Posterior cingulate gyrus (tissue), 11 donors: ENCODE measurements around the gene MACROD2.

Source experiments
- DNase-seq, 10 donors: peaks; one replicate each; pipeline versions ENCODE4 v3.0.0 to v3.0.0-alpha.2; 2020 to 2021; ENCODE audit warnings: mixed read lengths in 3 of 10
- intact Hi-C: fragments of 100-400 bp; cut with DNase I; formaldehyde crosslinking; loops from one replicate; pipeline ENCODE4 v1.15.1; 2023

The MACROD2 gene

DNA sequence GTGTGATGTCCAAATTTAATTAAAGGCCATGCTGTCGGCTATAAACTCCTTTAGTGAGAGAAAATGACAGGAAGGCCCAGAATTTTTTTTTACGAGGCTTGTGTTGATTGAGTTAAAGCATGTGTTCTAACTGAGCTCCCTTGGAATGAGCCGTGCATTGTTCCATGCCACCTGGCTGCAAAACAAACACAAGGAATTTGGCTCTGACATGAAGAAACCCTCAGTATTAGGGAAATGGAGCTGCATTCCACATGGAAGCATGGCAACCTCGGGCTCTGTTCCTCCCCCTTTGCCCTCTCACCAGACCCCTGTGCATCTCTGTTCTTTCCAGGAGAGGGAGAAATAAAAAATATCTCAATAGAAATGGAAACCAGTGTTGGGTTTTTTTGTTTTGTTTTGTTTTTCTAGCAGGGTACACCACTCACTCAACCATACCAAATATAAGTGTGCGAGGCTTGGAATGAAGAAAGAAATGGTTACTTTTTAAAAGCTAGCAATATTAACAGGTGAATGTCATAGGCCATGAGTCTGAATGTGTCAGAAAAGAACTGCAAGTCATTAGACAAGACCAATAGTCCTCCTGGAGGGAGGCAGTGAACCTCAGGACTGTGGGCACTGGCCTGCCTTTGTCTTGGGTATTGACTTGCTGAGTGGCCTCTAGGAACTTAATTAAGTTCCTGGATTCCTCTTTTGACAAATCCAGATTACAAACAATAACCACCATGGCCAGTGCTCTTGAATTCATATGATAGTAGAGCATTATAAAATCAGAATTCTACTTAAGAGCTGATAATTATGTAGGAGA lies 1642.8 kb downstream of the MACROD2 start:
- intact Hi-C loops = no loop called here
- DNase-seq = no peak

DNA sequence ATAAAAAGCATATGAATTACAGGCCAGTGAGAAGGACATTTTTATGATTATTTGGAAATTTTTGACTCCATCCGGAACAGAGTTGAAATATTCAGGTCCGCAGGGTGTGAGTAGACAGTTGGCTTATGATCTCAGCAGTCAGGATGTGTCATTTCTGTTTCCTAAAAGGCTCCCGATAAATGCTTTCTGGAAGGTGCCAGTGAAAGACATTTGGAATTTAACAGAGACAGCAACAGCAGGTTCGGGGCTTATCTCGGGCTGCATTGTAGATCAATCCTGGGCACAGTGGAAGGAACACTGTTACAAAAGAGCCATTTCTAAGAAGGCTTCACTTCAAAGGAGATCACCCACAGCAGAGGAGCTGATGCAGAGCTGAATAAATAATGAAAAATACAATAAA lies 1643.5 kb downstream of the MACROD2 start:
- intact Hi-C loops = no loop called here
- DNase-seq = no peak

DNA sequence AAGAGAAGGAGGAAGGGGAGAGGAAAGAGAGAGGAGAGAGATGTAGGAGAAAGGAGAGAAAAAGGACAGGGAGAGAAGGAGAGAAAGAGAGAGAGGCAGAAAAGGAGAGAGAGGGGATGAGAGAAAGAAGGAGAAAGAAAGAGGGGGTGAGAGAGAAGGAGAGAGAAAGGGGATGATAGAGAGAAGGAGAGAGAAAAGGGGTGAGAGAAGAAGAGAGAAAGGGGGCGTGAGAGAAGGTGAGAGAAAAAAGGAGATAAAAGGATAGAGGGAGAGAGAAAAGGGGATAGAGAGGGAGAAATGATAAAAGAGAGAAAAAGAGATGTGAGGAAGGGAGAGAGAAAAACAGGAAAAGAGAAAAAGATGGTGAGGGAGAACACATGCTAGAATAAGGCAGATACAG lies 1644.5 kb downstream of the MACROD2 start:
- DNase-seq = no peak
- intact Hi-C loops = no loop called here

DNA sequence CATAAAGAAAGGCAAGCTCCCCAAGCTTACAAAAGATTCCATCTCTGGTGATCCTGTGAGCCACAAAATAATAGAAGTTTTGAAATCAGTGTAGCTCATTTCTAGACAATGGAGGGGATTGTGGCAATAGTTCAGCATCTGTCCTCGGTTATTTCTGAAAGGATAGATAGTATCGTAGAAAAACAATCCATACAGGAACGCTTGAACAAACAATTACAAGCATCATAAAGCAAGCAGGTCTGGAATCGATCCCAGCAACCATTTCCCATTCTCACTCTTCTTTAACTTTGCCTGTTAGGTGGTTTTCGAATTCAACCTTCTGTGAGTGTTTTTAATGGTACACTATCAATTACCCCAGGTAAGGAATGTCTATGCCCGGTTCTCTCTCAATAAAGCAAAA lies 1646.8 kb downstream of the MACROD2 start:
- intact Hi-C loops = no loop called here
- no peak for DNase-seq

DNA sequence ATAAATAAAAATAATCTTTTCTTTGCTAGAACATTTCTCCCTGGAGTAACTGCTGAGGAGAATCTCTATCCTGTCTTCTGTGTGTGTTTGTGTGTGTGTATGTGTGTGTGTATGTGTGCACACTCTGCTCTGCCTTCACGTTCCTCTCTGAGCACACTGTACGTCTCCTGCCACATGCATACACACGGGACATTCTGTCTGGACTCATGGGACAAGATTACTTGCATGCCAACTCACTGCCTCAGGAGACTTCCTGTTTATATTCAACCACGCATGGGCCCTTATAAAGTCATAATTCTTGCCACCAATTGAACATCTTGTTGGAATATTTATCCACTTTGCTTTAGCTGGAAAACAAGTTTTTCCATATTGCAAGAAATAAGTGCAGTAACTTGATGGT lies 1647.4 kb downstream of the MACROD2 start:
- intact Hi-C loops = no loop called here
- no peak for DNase-seq

DNA sequence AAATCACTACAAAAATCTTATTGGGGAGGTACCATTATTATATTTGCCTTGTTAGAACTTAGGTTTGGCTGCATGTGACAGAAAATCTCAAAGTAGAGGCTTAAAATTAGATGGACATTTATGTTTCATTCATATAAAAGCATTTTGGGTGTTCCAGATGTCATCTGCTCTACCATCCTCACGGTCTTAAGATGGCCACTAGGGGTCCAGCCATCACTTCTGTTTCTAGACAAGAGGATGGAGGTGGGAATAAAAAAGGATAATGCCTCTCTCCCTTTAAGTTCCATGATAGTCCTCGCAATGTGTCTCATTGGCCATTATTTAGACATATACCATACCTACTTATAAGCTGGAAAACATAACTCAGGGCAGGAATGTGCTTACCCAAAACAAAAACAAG lies 1648.4 kb downstream of the MACROD2 start:
- intact Hi-C loops = no loop called here
- DNase-seq = no peak

DNA sequence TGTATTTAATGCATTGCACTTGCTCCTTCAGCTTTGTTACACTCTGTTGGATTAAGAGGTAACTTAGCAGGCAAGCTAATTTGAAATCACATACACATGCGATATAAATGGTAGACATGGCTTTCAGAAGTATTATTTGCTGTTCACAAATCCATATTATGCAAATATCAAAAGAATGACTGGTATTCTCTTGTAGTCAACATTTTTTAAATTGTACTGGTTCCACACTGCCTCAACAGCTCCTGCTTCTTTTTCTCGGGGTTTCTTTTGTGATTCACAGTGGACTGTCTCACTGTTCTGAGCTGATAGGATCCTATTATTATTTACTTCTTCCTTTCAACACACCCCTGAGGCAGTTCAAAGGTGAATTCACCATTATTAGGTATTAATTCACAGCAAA lies 1650.5 kb downstream of the MACROD2 start:
- intact Hi-C loops = no loop called here
- DNase-seq = no peak

DNA sequence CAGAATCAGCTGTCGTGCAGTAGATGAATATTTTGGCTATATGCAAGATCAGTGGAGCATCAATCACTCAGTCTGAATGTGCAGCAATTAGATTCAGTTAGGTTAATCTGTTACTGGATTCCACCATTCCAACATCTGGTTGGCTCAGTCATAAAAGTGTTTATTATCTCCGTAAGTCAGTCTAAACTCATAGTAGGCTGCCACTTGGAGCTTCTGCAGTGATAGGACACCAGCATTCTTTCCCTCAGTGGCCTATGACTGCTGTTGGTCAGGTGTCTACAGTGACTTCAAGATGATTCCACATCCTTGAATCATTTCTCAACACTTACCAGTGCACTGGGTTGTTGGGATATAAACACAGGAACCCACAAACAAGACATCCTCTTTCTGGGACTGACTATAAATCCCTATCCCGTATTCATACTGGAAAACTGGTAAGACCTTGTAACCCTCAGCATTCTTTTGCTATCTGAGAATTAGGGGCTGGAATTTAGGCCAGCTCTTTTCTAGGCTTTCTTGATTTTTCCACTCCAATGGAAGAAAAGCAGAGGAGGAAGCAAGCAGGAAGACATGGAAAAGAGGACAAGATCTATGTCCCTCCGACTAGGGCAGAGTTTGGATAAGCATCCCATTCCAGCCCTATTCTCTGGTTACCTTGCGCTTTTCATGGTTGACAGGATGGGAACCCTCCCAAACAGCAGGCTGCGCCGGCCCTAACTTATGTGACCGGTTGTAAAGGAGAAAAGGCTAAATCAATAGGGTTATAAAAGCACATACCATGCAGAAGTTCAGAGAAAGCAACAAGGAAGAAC lies 1658.3 kb downstream of the MACROD2 start:
- intact Hi-C loops = no loop called here
- DNase-seq = peak in 1 of 10 donors; percentile 53

DNA sequence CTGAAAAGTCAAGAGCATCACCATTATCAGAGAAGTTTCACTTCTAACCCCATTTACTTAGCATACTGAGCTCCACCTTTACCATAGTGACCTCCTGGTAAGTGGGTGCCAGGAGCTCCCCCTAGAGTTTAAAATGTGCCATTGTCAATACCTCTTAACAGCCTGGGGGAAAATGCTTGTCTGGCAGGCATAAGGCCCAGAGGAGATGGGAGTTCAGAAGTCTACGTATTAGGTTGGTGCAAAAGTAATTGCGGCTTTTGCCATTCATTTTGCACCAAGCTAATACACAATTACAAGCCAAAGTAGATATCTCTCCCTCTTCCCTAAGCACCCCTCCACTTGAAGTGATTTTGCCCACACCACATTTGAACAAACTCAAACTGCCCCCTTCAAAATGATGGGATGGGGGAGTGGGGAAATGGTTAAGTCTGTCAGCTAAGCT lies 1658.9 kb downstream of the MACROD2 start:
- peak in 1 of 10 donors; percentile 40 for DNase-seq
- intact Hi-C loops = no loop called here

DNA sequence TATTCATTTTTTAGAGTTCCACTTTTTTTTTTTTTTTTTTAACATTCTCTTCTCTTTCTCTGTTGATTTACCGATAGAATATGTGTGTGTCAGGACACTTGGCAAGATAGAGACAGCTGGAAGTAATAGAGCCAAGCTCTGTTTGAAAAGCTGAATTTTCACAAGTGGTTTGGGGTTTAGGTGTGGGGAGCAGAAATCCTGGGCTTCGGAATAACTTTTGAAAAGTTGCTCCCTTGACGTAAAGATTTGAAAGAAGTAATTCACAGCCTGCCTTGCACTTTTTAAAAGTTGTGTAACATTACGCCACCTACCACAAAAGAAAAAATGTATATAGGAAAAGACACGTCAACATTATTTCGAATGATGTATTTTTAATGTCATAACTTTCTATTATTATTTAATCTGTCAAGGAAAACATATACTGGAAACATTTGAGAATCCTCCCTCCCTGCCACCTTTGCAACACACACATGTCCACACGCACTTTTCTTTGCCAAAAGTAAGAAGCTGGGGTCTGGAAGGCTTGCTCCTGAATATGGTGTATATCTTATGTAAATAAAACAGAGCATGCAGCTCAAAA lies 1660.1 kb downstream of the MACROD2 start:
- intact Hi-C loops = no loop called here
- no peak for DNase-seq

DNA sequence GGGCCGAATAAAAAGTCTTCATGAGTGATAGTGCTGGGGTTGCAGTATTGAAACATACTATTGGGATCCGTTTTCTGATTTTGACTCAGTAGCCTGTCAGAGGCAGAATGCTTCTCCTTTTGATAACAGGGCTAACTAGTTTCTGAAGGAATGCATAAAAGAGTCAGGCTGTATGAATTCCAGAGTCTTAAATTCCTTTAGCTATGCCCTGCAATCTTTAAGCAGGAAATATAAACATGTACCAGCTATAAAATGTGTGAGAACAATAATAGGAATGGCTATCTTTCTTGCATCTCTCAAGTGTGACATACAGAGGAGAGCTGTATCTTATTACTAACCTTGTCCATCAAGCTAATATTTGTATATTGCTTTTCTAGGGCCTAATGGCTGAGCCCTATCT lies 1660.8 kb downstream of the MACROD2 start:
- DNase-seq = no peak
- intact Hi-C loops = no loop called here

DNA sequence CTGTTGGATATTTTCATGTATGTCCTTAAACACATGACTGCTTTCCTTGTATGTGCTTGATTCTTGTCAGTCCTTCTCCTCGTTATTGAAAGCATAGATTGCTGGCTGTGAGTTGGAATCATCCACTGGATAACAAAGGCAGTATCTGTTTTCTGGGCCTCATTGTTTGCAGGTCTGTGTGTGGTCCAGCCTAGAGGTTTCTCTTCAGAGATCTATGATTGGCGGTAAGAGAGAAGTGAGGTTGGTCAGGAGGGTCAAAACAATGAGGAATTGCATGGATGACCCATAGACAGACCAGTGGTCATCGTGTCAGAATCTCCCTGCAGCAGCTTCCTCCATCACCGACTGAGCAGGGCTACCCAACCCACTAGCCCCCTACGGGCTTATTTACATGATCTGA lies 1663.0 kb downstream of the MACROD2 start:
- intact Hi-C loops = no loop called here
- peak in 1 of 10 donors; percentile 10 for DNase-seq

DNA sequence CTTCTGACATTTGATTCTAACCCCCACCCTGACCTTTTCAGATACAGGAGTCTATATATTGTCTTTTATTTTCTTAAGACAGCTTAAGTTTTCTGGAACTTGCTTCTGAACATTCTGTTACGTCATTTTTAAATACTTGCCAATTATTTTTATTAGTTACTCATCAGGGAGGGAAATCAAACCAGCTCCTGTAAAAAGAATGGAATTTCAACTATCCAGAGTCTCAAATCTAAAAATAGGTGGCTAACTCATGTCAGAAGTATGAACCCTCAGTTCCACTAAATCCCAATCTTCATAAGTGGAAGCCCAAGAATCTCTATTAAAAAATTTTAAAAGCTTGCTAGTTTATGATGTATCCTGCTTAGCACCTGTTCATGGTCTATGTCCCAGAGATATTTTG lies 1677.9 kb downstream of the MACROD2 start:
- intact Hi-C loops = no loop called here
- no peak for DNase-seq

DNA sequence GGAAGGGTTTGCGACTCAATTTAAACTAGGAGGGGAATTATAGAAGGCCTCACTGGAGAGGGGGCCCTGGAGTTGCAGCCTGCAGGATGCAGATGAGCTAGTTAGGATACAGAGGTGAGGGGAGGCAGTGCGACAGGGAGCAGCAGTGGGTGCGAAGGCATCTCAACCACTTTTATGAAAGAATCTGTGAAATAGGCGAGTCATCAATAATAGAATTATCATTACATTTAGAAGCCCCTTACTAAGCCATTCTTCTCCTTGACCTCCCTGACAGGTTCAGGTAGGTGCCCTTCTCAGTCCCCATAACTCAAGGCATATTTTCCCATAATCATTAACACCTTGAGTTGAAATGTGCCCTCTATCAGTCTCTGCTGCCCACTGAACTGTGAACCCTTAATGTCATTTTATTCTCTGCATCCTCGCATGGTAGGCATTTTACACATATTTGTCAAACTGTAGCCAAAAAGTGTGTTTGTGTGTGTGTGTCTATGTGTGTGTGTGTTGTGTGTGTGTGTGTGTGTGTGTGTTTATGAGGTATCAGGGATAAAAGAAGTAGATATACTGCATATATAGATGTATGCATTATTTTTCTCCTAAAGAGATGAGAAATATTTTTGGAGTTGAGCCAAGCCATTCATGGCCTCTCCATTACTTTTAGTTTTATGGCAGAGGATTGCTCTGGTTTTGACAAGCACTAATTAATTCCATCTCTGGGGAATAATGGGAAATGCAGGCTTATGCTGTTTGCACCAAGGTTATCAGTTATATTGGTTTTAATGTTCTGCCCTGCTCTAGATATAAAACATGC lies 1679.1 kb downstream of the MACROD2 start:
- no peak for DNase-seq
- intact Hi-C loops = no loop called here

DNA sequence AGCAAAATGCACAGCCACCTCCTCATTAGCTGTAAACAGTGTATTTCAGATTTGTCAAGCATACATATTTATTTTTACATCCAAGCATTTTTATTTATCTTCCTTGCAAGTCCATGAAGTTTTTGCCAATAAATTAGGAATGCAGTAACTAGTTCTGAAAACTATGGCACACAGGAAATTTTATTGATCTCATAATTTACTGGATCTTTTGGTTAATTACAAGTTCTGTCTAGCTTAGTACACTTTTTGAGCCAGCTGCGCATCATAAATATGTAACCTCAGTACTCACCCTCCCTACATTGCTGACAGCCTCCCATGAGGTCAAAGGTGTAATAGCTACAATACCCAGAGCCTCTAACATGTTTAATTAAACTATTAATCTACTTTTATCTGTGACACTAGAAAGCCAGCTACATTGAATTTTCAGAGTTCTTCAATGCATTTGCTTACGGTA lies 1679.8 kb downstream of the MACROD2 start:
- intact Hi-C loops = no loop called here
- no peak for DNase-seq

DNA sequence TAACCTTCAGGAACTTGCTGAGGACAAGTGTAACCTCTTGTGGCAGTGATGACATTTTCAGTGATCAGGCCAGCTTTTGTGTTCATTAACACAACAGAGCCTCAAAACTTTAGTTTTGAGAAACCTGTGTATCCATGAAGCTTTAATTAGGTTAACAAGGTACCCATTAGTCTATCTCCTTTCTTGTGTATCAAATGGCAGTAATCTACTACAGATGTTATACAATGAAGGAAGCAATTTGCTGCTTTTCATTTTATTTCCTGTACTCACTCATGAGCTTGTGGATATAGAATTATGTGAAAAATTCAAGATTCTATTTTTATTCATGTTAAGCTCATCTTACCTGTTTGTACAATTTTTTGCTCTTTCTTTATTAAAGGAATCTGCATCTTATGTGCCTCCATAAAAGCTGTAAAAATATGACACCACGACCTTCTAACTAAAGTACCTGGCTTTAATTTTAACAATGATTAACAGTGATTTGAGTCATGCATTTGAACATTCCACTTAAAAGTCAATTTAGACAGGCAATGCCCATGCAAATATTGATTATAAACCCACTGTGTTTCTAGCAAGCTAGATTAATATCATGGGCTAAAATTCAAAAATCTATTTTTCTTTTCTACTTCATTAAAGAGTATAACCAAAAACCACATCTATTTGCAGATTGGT lies 1680.6 kb downstream of the MACROD2 start:
- DNase-seq = no peak
- intact Hi-C loops = no loop called here

DNA sequence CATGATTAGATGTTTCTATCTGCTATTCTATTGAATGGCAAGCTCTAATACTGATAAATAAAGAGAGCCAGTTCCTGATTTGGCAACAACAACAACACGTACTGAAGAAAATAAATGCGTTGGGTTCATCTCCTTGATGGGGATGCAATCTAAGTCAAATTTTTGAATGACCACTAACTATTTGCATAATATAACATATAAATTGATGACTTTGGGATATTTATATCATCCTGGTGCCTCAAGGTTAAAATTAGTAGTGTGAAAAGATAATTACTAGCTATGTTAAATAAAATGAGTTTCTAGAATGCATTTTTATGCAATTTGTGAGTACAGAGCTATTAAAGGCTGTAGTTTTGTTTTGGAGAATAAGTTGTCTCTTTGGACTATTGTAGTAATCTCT lies 1681.5 kb downstream of the MACROD2 start:
- DNase-seq = no peak
- intact Hi-C loops = no loop called here

DNA sequence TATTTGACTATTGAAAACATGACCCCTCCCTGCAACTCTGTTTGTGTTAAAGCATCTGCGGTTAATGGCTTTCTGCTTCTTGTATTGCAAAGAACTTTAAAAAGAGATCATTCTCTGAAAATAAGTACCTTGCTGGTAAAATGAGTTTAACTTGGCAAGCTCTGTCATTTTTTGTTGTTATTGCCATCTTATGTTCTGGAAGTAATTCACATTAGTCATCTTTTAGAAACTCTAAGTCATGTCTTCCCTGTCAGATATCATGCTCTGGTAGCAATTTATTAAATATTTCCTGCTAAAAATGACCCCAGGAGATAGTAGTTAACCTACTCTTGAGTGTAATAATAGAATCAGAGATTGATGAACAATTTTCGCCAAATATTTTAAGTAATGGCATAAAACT lies 1687.4 kb downstream of the MACROD2 start:
- intact Hi-C loops = no loop called here

DNA sequence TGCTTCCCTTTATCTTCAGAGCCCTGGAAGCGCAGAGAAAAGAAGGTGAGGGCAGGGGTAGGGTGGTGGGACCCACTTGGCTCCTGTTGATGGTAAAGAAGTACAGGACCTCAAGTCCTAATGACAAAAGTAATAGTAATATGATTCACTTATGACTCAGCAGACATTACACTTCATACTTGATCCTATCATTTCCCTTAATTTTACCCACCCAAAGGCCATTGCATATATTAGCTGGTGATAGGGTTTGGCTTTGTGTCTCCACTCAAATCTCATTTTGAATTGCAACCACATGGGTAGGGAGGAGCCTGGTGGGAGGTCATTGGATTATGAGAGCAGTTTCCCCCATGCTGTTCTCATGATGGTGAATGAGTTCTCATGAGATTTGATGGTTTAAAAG lies 1697.3 kb downstream of the MACROD2 start:
- intact Hi-C loops = no loop called here
- no peak for DNase-seq

More for the DNA sequence above, 1687.4 kb downstream of the MACROD2 start:
- DNase-seq = no peak
